Measurements from ENCODE around the gene HMG20B. TPM values are rescaled to one million over a fixed set of nuclear protein-coding genes. Genes with fewer than 3 reads are reported as not detected.

HMG20B gene
- total RNA-seq, 1 experiment from 2014 or later = 146 TPM

GRCh38 chr19:3533563-3534216 lies 39.1 kb upstream of the HMG20B start:
- no peaks in the 10 kb centered on the region for H3K79me2 ChIP-seq (ENCODE audit: low read length)
- no peak overlapping the region for H2AFZ ChIP-seq (ENCODE audit: low read length)
- ChIA-PET POLR2A (ENCODE audit: unreplicated experiment) (no interaction called here), CTCF (no interaction called here)
- H3K36me3 ChIP-seq (ENCODE audit: low read depth, low read length) = no peaks in the 10 kb centered on the region
- H3K9me2 ChIP-seq (replicated peaks; ENCODE audit: low read length) = no peaks in the 10 kb centered on the region
- H3K27ac ChIP-seq (ENCODE audit: low read length) = no peak overlapping the region
- no peaks in the 10 kb centered on the region for H3F3A ChIP-seq (ENCODE audit: low read length, unreplicated experiment)
- no peak for DNase-seq
- H3K9me3 ChIP-seq (ENCODE audit: low read length) = no peaks in the 10 kb centered on the region
- H4K20me1 ChIP-seq (ENCODE audit: low read length) = no peaks in the 10 kb centered on the region
- no peak overlapping the region for H3K4me2 ChIP-seq (ENCODE audit: low read length)
- TF ChIP-seq CTCF (conservative IDR thresholded peaks at IDR 0.05; ENCODE audit: low read depth, low read length) (no peak), EZH2 (IDR thresholded peaks at IDR 0.05; ENCODE audit: low read length, unreplicated experiment) (no peak), EZH2phosphoT487 (IDR thresholded peaks at IDR 0.05; ENCODE audit: borderline replicate concordance, low read length) (no peak)
- no peak for ATAC-seq
- BruUV-seq (replicated peaks) = no TSS peak
- H3K9ac ChIP-seq (ENCODE audit: low read length) = no peak overlapping the region
- no peak overlapping the region for H3K4me3 ChIP-seq (ENCODE audit: low read length)
- H3K4me1 ChIP-seq (ENCODE audit: insufficient read depth, low read length) = no peaks in the 10 kb centered on the region
- intact Hi-C loops (cut with micrococcal nuclease) = no loop called here
- no peaks in the 10 kb centered on the region for H3K27me3 ChIP-seq (ENCODE audit: low read length)

GRCh38 chr19:3534375-3535234 lies 38.1 kb upstream of the HMG20B start:
- TF ChIP-seq CTCF (conservative IDR thresholded peaks at IDR 0.05; ENCODE audit: low read depth, low read length) (no peak), EZH2phosphoT487 (IDR thresholded peaks at IDR 0.05; ENCODE audit: borderline replicate concordance, low read length) (no peak), EZH2 (IDR thresholded peaks at IDR 0.05; ENCODE audit: low read length, unreplicated experiment) (no peak)
- Histone ChIP-seq H3K79me2 (ENCODE audit: low read length) (no peaks in the 10 kb centered on the region), H4K20me1 (ENCODE audit: low read length) (no peaks in the 10 kb centered on the region), H3K4me2 (ENCODE audit: low read length) (no peak overlapping the region), H3K4me1 (ENCODE audit: insufficient read depth, low read length) (no peaks in the 10 kb centered on the region), H3K4me3 (ENCODE audit: low read length) (no peak overlapping the region), H2AFZ (ENCODE audit: low read length) (no peak overlapping the region), H3K27ac (ENCODE audit: low read length) (no peak overlapping the region), H3K27me3 (ENCODE audit: low read length) (no peaks in the 10 kb centered on the region), H3K9me2 (replicated peaks; ENCODE audit: low read length) (no peaks in the 10 kb centered on the region), H3F3A (ENCODE audit: low read length, unreplicated experiment) (no peaks in the 10 kb centered on the region), H3K36me3 (ENCODE audit: low read depth, low read length) (no peaks in the 10 kb centered on the region), H3K9me3 (ENCODE audit: low read length) (no peaks in the 10 kb centered on the region), H3K9ac (ENCODE audit: low read length) (no peak overlapping the region)
- intact Hi-C loops (cut with micrococcal nuclease) = no loop called here
- POLR2A ChIA-PET (ENCODE audit: unreplicated experiment) = no interaction called here
- ATAC-seq = no peak
- TSS peak; percentile 16 for BruUV-seq (replicated peaks)
- CTCF ChIA-PET = no interaction called here
- DNase-seq = no peak

- no peak for TF ChIP-seq CTCF (conservative IDR thresholded peaks at IDR 0.05; ENCODE audit: low read depth, low read length)
- TF ChIP-seq EZH2phosphoT487 (IDR thresholded peaks at IDR 0.05; ENCODE audit: borderline replicate concordance, low read length) = no peak
- TF ChIP-seq EZH2 (IDR thresholded peaks at IDR 0.05; ENCODE audit: low read length, unreplicated experiment) = no peak
- POLR2A ChIA-PET (ENCODE audit: unreplicated experiment) = no interaction called here
- no peak for ATAC-seq
- H3K27me3 ChIP-seq (ENCODE audit: low read length) = no peaks in the 10 kb centered on the region
- intact Hi-C loops (cut with micrococcal nuclease) = no loop called here
- no peak overlapping the region for H3K9ac ChIP-seq (ENCODE audit: low read length)
- H3F3A ChIP-seq (ENCODE audit: low read length, unreplicated experiment) = no peaks in the 10 kb centered on the region
- no peaks in the 10 kb centered on the region for H3K79me2 ChIP-seq (ENCODE audit: low read length)
- no peaks in the 10 kb centered on the region for H4K20me1 ChIP-seq (ENCODE audit: low read length)
- H3K4me1 ChIP-seq (ENCODE audit: insufficient read depth, low read length) = no peaks in the 10 kb centered on the region
- DNase-seq = no peak
- CTCF ChIA-PET = no interaction called here
- no TSS peak for BruUV-seq (replicated peaks)
- H3K9me3 ChIP-seq (ENCODE audit: low read length) = no peaks in the 10 kb centered on the region
- no peak overlapping the region for H3K4me2 ChIP-seq (ENCODE audit: low read length)
- no peaks in the 10 kb centered on the region for H3K9me2 ChIP-seq (replicated peaks; ENCODE audit: low read length)
- no peak overlapping the region for H2AFZ ChIP-seq (ENCODE audit: low read length)
- H3K36me3 ChIP-seq (ENCODE audit: low read depth, low read length) = no peaks in the 10 kb centered on the region
- no peak overlapping the region for H3K27ac ChIP-seq (ENCODE audit: low read length)
- H3K4me3 ChIP-seq (ENCODE audit: low read length) = no peak overlapping the region
These were observed 37.6 kb upstream of the HMG20B start for GRCh38 chr19:3535235-3535535.

Data from PC-3 (cell line).